Body of pancreas (tissue), 4 donors: ENCODE results near the gene LST1. TPM values are rescaled to one million over a fixed set of nuclear protein-coding genes. Genes with fewer than 3 reads are reported as not detected.
"Not testable (repeated sequence)": the region's sequence is repeated elsewhere in the genome, so short reads cannot be mapped to it uniquely, and the experiment has no call there.

ENCODE experiments used
- ATAC-seq: fragments of 150-250 bp; one replicate; pipeline ENCODE4 v1.9.1; 2016
- DNase-seq, 4 donors: peaks; one replicate each; pipeline ENCODE4 v3.0.0-alpha.2; 2019
- H3K27ac ChIP-seq, 4 donors: fragments of 200-600 bp; sonication (generic); 1 replicate in 3 of 4; 2 replicates in 1 of 4; pipeline versions ENCODE4 v1.5.1 to v1.6.1; 2016 to 2019; ENCODE audit warnings: mild to moderate bottlenecking in 1 of 4, mixed read lengths in 1 of 4, moderate library complexity in 1 of 4
- H3K27me3 ChIP-seq, 2 donors: fragments of 200-600 bp; sonication (generic); one replicate each; pipeline ENCODE4 v1.6.0; 2016; ENCODE audit warnings: mild to moderate bottlenecking in 1 of 2
- H3K36me3 ChIP-seq, 2 donors: fragments of 200-600 bp; sonication (generic); replicated peaks in 1 of 2; 2 replicates each; pipeline ENCODE4 v1.5.1; 2016; ENCODE audit warnings: low read depth in 2 of 2; ENCODE audit not compliant: insufficient read depth in 1 of 2
- H3K4me1 ChIP-seq: fragments of 200-600 bp; sonication (generic); one replicate; pipeline ENCODE4 v1.6.0; 2016
- H3K4me3 ChIP-seq, 2 donors: fragments of 200-600 bp; sonication (generic); 1 replicate in 1 of 2; 2 replicates in 1 of 2; pipeline ENCODE4 v1.5.1; 2016 to 2019
- H3K9me3 ChIP-seq, 3 donors: fragments of 200-600 bp; sonication (generic); 1 replicate in 2 of 3; 2 replicates in 1 of 3; pipeline ENCODE4 v1.5.1; 2016
- POLR2A ChIP-seq, 3 donors: fragments of 450-650 bp; IDR thresholded peaks; one replicate each; pipeline ENCODE4 v1.6.1; 2016; ENCODE audit warnings: antibody characterized with exemption in 3 of 3, mild to moderate bottlenecking in 2 of 3
- WGBS, 2 donors: methylation state at CpG; one replicate each; pipeline ENCODE4 v1.1.5; 2017; 5-methylcytosine and 5-hydroxymethylcytosine counted together
- intact Hi-C: fragments of 100-400 bp; cut with DNase I; formaldehyde crosslinking; loops from one replicate; pipeline ENCODE4 v1.15.1; 2023
- total RNA-seq, 2 donors: library from RNA; depleted of rRNA; stranded (reverse); fragments of >200 nt; gene quantifications; one replicate each; pipeline ENCODE4 v1.1.0, GENCODE V29; 2016
- TF ChIP-seq, protein P1 (sequence below), 7 experiments: fragments of 450-650 bp in 4 of 7; fragments of 200-600 bp in 3 of 7; sonication (generic) in 3 of 7; IDR thresholded peaks; one replicate each; pipeline ENCODE4 v1.5.1; 2016 to 2019; ENCODE audit warnings: antibody characterized with exemption in 7 of 7

Gene LST1
- total RNA-seq, 2 donors from 2014 or later, result 2.9 to 6.9 TPM

DNA sequence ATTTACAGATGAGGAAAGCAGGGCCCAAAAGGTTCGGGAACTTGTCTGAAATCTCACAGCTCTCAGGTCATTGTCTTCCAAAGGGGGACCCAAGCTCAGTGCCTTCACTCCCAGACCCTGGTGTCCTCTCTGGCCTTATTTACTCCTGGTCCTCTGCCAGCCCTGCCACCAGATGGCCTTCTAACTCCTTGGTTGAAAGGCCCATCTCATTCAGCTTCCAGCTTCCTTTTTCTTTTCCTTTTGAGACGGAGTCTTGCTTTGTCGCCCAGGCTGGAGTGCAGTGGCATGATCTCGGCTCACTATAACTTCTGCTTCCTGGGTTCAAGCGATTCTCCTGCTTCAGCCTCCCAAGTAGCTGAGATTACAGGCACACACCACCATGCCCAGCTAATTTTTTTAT lies 34.7 kb upstream of the LST1 start:
- peak in 3 of 4 donors; percentile 54 to 70 (median 66) for DNase-seq
- H3K4me3 ChIP-seq, H3K9me3 ChIP-seq, ATAC-seq, H3K36me3 ChIP-seq, intact Hi-C loops, H3K27me3 ChIP-seq, H3K27ac ChIP-seq: not testable (repeated sequence)
- TF ChIP-seq, protein P1, sequence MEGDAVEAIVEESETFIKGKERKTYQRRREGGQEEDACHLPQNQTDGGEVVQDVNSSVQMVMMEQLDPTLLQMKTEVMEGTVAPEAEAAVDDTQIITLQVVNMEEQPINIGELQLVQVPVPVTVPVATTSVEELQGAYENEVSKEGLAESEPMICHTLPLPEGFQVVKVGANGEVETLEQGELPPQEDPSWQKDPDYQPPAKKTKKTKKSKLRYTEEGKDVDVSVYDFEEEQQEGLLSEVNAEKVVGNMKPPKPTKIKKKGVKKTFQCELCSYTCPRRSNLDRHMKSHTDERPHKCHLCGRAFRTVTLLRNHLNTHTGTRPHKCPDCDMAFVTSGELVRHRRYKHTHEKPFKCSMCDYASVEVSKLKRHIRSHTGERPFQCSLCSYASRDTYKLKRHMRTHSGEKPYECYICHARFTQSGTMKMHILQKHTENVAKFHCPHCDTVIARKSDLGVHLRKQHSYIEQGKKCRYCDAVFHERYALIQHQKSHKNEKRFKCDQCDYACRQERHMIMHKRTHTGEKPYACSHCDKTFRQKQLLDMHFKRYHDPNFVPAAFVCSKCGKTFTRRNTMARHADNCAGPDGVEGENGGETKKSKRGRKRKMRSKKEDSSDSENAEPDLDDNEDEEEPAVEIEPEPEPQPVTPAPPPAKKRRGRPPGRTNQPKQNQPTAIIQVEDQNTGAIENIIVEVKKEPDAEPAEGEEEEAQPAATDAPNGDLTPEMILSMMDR (IDR thresholded peaks at IDR 0.05), result peak in 4 of 7 experiments; percentile 15 to 53 (median 36)
- 43 to 54% methylated on average over 5 of the region's 5 CpGs for WGBS, 2 donors
- peaks cover 29% of the 10 kb centered on the region for H3K4me1 ChIP-seq

DNA sequence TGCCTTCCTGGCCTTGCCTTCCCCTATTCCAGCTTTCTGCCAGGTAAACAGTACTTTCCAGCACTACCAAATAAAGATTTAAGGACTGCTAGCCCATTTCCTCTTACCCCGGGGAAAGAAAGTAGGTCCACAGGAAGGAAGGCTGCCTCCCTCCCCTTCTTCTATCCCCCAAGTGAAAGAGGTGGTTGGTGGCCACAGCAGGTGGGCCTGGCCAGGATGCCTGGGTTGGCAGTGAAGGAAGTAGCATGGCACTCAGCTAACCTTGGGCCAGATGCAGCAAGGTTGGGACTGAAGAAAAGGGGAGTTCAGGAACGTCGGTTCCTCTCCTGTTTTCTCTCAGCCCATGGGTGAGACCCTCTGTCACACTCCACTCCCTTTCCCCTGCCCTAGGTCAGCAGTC lies 29.8 kb upstream of the LST1 start:
- Histone ChIP-seq H3K4me3 (no peak overlapping the region), H3K9me3 (no peaks in the 10 kb centered on the region), H3K27me3 (no peaks in the 10 kb centered on the region), H3K27ac (no peak overlapping the region), H3K36me3 (peaks cover 10 to 11% of the 10 kb centered on the region in 2 donors), H3K4me1 (peaks cover 13% of the 10 kb centered on the region)
- WGBS, 2 donors, result 66 to 78% methylated on average over 3 of the region's 3 CpGs
- ATAC-seq, result no peak
- TF ChIP-seq POLR2A (IDR thresholded peaks at IDR 0.05), result no peak
- TF ChIP-seq, protein P1 (IDR thresholded peaks at IDR 0.05), result no peak
- intact Hi-C loops, result no loop called here
- DNase-seq, result no peak

DNA sequence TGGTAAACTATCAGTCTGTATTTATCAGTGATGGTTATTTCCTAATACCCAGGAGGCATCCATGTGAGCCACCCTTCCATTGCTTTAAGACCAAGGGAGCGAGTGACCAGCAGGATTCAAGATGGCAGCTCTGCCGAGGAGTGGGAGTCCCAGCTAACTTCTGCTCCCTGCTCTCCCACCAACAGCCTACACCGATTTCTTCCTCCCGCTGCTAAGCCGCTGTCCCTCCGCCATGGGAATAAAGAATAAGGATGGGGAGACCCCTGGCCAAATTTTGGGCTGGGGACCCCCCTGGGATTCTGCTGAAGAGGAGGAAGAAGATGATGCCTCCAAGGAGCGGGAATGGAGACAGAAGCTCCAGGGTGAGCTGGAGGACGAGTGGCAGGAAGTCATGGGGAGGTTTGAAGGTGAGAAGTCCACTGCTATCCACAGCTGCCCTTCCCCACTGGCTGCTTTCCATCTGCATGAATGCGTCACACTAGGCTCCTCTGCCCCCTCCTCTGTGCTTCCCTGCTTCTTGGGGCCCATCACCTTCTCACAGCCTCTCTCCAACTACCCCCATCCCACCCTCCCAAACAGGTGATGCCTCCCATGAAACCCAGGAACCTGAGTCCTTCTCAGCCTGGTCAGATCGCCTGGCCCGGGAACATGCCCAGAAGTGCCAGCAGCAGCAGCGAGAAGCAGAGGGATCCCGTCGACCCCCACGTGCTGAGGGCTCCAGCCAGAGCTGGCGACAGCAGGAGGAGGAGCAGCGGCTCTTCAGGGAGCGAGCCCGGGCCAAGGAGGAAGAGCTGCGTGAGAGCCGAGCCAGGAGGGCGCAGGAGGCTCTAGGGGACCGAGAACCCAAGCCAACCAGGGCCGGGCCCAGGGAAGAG lies 28.4 kb upstream of the LST1 start:
- intact Hi-C loops, result no loop called here
- WGBS, 2 donors, result 72 to 89% methylated on average over 20 to 24 of the region's 24 CpGs
- DNase-seq, result no peak
- Histone ChIP-seq H3K36me3 (peaks cover 10 to 11% of the 10 kb centered on the region in 2 donors), H3K4me1 (peaks cover 13% of the 10 kb centered on the region), H3K27ac (no peak overlapping the region), H3K4me3 (no peak overlapping the region), H3K27me3 (no peaks in the 10 kb centered on the region), H3K9me3 (no peaks in the 10 kb centered on the region)
- no peak for ATAC-seq
- no peak for TF ChIP-seq POLR2A (IDR thresholded peaks at IDR 0.05)
- TF ChIP-seq, protein P1 (IDR thresholded peaks at IDR 0.05), result no peak

DNA sequence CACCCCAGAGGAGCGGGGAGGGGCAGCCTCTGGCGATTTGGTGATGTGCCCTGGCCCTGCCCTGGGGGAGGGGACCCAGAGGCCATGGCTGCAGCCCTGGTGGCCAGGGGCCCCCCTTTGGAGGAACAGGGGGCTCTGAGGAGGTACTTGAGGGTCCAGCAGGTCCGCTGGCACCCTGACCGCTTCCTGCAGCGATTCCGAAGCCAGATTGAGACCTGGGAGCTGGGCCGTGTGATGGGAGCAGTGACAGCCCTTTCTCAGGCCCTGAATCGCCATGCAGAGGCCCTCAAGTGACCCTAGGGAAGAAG lies 27.8 kb upstream of the LST1 start:
- H3K4me1 ChIP-seq, result peaks cover 9% of the 10 kb centered on the region
- peaks cover 10 to 11% of the 10 kb centered on the region in 2 donors for H3K36me3 ChIP-seq
- H3K27me3 ChIP-seq, result no peaks in the 10 kb centered on the region
- intact Hi-C loops, result no loop called here
- DNase-seq (no peak), ATAC-seq (no peak)
- 80 to 84% methylated on average over 4 to 8 of the region's 8 CpGs for WGBS, 2 donors
- H3K27ac ChIP-seq, result no peak overlapping the region
- H3K9me3 ChIP-seq, result no peaks in the 10 kb centered on the region
- TF ChIP-seq, protein P1 (IDR thresholded peaks at IDR 0.05), result no peak
- no peak for TF ChIP-seq POLR2A (IDR thresholded peaks at IDR 0.05)
- H3K4me3 ChIP-seq, result no peak overlapping the region
